Stimulated activated CD4-positive, alpha-beta T cell treated with anti-CD3 and anti-CD28 coated beads, Interleukin-2, amount 100 ng/mL, for 24 hours (primary cell): Measurements from ENCODE around the gene BCAR3.
A peak's percentile ranks its signal among the peaks of the same experiment; 100 is the strongest.
"Not testable (repeated sequence)": the region's sequence is repeated elsewhere in the genome, so short reads cannot be mapped to it uniquely, and the experiment has no call there.

Experiments
- DNase-seq, 2 donors: peaks; one replicate each; pipeline ENCODE4 v3.0.0-alpha.2; 2020

The BCAR3 gene

GRCh38 chr1:93705892-93706500 lies 24.4 kb upstream of the BCAR3 start:
- no peak for DNase-seq

DNA sequence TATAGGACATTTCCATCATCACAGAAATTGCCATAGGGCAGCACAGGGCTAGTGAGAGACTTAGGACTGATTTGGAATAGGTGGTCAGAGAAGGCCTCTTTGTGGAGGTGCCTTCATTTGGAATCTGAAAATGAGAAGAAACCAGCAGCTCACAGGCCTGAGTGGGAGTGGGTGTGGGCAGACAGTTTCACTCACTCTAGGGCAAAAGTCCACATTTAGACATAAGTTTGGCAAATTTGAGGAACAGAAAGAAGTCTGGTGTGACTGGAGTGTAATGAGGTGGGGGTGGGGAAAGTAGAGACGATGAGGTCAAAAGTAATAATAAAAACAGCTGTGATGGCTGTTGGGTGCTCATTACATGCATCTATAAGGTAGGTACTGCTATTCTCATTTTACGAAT lies 22.4 kb upstream of the BCAR3 start:
- DNase-seq: no peak

DNA sequence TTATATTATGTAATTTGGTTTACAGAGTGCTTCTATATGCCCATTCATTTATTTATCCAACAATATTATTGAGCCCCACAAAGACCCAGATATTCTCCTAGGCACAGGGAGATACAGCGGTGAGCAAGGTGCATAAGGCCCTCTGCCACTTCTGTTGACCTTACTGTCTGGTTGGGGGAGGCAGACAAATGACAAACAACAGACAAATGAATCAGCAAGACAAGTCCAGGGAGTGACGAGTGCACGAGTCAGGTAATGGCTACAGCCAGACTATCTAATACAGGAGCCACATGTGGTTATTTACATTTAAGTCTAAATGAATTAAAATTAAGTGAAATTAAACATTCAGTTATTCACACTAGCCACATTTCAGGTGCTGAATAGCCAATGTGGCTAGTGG lies 22.0 kb upstream of the BCAR3 start:
- DNase-seq: no peak

DNA sequence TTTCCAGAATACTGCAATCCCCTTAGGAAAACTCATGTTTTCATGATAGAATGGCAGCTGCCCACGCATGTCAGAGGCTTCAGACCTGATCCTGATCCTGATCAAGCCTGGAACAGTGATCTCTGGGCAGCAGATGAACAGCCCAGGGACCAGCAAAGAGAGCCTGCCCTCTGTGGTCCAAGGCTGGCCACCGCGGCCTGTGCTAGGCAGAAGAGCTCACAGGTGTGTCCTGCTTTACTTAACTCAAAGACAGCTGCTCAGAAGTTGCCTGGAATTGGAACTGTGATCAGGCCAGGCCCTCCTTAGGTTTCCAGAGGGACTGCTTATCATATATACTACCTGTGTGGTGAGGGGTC lies 21.2 kb upstream of the BCAR3 start:
- no peak for DNase-seq

- DNase-seq: no peak
These were observed 20.6 kb upstream of the BCAR3 start for GRCh38 chr1:93702111-93702827.

GRCh38 chr1:93701629-93702028 lies 20.0 kb upstream of the BCAR3 start:
- no peak for DNase-seq

- DNase-seq: no peak
These were observed 19.2 kb upstream of the BCAR3 start for GRCh38 chr1:93700532-93701469.

GRCh38 chr1:93699503-93700168 lies 18.0 kb upstream of the BCAR3 start:
- DNase-seq: no peak

DNA sequence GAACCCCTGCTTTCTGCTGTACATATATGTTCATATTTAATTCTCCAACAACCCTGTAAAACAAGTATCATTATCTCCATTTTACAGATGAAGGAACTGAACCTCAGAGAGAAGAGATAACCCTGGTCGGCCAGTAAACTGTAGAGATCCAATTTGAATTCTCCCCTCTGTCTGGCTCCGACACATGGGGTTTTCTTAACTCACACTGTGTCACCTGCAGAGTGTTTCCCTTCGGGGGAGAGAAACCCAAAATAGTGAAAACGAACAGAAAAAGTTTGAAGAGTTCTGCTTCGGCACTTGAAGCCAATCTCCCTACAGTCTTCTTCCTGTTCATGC lies 17.4 kb upstream of the BCAR3 start:
- no peak for DNase-seq

DNA sequence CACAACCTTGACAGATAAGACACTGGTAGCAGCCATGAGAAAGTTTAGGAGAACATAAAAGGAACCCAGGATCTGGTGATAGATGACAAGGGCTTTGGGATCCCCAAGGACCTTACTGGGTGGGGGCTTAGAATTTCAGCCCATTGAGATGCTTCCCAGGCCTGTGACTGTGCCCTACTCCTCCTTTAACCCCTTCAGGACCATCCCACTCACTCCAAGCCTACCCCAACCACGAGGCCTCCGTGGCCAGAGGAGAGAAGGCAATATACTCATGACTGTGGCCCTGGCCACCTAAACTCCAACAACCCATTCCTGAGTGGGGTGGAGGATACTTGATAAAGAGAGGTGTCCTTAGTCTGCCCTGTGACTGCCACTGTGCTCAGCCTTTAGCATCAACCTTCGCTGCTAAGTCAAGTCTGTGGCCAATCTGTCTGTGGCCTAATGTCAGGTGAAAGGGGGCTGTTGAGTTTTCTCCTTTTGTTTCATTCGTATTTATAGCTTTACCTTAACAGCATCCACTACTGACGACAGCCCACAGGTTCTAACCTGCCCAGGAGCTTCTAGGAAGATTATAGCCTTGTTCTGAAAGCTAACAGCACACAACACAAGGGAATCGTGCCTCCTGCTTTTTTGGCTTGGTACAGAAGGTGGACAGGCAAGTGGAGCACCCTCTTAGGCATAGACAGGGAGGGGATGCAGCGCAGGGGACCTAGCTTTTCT lies 16.9 kb upstream of the BCAR3 start:
- DNase-seq: no peak

- not testable (repeated sequence) for DNase-seq
These were observed 15.9 kb upstream of the BCAR3 start for GRCh38 chr1:93697566-93697965.

GRCh38 chr1:93695411-93696005 lies 13.9 kb upstream of the BCAR3 start:
- no peak for DNase-seq

GRCh38 chr1:93694819-93695218 lies 13.2 kb upstream of the BCAR3 start:
- no peak for DNase-seq

GRCh38 chr1:93694039-93694438 lies 12.4 kb upstream of the BCAR3 start:
- no peak for DNase-seq

GRCh38 chr1:93692983-93693591 lies 11.4 kb upstream of the BCAR3 start:
- DNase-seq: peak; percentile 53 to 59

- DNase-seq: no peak
These were observed 10.8 kb upstream of the BCAR3 start for GRCh38 chr1:93692451-93692861.

DNA sequence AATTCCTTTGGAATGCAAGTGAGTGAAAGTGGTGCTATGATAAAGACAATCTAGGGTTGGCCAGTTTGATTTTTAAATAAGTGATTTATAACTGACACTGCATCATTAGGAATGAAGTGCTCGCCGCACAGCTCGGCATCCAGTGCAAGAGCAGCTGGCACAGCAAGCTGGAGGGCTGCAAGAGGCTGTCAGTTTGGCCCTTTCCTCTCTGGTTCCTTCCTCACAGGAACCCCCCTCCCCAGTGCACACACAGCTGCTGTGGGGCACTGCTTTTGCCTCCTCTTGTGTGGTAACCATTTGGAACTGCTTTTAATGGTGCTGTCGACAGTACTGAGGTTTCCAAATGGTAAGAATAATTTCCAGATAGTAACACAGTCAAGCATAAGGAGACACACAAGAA lies 10.4 kb upstream of the BCAR3 start:
- DNase-seq: no peak

DNA sequence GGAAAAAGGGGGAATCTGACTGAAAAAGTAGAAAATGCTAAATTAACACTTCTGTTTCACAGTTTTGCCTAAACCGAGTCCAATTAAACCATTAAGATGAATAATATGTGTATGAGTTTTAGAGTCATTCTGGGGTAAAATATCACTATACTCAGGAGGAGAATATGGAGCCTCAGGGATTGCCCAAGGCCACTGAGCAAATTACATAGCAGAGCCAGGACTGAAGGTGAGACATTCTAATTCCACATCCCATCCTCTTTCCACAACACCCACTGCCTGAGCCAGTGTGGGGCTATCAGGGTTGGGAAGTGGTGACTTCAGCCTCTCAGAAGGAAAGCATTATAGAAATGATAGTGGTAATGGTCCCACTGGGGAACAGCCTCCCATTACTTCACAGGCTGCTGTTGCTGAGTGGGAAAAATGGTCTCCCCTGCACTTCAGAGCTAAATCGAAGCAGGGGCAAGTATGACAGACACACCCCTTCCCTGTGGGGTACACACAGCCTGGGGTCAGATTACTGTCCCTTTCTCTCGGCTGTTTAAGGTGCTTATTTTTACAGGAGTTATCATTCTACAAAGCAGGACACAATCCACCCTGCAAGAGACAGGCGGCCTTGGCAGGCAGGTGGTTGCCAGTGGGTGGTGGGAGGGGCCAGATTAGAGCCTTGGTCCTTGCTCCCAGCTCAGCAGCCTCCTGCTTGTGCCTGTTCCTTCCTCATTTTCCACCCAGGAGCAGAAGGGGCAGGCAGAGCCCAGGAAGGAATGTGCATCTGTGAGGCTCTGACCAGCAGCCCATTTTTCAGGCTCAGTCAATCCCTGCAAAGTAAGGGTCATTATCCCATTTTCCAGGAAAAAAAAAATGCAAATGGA lies 9.5 kb upstream of the BCAR3 start:
- DNase-seq: no peak

DNA sequence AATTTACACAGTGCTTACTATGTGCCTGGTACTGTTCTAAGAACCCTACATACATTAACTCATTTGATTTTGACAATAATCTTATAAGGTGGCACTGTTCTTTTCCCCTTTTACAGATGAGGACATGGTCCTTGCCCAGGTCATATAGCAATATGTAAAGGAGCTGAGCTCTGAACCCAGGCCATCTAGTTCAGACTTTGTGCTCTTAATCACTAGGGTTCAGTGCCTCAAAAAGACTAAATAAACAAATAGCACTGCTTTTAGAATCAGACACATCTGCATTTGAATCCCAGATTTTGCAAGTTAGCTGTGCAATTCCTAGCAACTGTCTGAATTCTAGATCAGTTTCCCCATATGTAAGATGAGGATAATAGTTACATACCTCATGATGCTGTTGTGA lies 8.7 kb upstream of the BCAR3 start:
- no peak for DNase-seq

DNA sequence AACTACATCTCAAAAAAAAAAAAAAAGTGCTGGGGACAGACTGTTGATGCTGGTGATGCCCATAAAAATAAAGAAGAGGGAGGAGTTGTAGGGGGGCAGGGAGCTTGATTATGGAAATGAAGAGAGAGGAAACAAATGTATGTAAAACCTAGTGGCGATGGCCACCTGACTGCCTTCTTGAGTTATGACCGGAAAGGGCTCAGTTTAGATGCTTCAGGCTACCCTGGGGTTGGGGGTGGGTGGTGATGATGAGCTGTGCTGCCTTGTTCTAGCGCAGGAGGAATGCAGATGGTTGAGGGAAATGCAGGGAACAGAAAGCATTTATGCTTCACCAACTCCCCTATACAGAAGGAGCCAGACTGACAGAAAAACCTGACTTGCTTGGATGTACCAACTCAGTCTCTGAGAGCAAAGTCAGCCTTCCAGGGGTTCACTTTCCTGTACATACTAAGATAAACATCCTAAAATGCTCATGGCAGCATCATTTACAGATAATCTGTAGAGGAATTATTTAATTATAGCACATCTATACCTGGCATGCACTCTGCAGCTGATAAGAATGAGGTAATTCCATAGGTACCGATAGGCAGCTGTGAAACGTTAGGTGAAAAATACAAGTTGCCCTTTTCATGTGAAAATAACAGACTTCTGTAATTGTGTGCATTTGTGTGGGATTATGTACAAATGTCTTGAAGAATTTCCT lies 8.0 kb upstream of the BCAR3 start:
- no peak for DNase-seq
